Stimulated activated CD4-positive, alpha-beta T cell treated with anti-CD3 and anti-CD28 coated beads, Interleukin-2, amount 100 ng/mL, for 48 hours (primary cell): ENCODE results near the gene ABHD12.

ENCODE experiments used
- DNase-seq, 2 donors: peaks; one replicate each; pipeline ENCODE4 v3.0.0-alpha.2; 2020

The ABHD12 gene

DNA sequence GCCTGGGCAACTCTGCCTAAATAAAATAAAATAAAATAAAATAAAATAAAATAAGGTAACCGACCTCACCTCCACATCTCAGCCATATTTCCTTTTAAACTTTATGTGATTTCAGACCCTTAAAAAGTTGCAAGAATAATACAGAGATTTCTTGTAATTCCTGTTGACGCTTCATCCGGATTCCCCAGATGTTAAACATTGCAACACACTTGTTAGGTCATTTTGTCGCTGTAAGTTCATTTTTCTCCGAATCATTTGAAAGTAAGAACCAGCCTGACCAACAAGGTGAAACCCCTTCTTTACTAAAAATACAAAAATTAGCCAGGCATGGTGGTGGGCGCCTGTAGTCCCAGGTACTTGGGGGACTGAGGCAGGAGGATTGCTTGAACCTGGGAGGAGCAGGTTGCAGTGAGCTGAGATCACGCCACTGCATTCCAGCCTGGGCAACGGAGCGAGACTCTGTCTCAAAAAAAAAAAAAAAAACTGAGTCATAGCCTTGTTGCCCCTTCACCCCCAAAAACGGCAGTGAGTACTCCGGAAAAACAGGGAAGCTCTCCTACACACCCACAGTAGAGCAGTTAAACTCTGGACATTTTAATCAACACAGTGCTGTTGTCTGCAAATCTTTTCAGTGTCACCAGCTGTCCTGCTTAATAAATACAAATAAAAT lies 136.9 kb downstream of the ABHD12 start:
- DNase-seq, result no peak

DNA sequence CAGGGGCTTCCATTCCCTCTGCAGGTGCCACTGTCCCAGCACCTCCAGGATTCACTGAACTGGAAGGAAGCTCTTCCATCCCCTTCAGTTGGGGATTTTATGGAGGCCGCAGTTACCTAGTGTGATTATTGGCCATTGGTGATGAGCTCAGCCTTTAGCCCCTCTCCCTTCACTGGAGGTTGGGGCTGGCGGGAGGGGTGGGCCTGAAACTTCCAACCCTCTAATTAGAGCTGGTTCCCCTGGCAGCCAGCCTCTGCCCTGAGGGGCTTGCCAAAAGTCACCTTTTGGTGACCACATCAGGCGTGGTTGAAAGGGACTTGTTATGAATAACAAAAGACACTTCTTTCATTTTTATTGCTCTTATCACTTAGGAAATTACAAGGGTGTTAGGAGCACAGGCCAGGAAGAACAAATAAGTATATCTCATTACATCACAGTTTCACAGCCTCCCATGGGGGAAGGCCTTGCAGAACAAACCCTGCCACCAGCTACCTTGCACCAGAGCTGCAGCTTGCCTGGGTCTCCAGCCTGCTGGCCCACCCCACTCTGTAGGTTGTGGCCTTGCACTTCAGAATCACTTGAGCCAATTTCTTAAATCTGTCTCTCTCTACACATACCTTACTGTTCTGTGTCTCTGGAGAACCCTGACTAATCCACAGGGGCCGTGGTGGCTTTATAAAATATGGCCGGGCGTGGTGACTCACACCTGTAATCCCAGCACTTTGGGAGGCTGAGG lies 137.8 kb downstream of the ABHD12 start:
- DNase-seq, result no peak

DNA sequence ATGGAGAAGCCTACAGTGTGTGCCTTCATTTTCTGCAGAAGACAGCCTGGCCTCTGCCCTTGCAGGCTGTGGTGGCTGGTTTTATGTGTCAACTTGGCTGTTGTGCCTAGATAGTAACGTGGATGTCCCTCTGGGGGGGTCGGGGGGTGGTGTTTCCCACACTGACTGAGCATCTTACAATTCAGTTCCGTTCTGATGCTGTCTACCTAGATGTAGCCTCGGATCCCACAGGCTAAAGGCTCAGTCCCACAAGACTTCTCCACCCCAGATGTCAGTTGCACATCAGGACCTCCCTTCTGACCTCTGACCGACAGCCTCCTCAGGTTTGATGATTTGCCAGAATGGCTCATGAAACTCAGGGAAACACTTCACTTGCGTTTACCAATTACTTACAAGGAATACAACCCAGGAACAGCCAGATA lies 138.4 kb downstream of the ABHD12 start:
- DNase-seq, result no peak

DNA sequence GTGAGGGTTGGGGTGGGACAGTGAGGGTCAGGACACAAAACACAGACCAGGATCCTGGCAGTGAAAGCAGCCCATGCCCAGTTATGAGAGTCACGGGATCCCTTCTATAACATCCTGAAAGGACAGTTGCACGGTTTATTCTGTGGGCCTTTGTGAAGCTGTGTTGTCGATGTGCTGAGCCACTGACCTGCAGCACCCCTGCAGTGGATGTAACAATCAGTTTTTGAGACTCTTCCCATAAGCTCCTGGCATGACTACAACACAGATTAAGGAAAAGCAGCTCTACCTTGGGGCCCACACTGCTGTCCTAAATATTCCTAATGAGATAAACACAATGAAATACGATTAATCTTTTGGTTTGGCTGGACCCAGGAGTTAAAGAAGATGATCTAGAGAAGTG lies 139.1 kb downstream of the ABHD12 start:
- DNase-seq, result no peak

DNA sequence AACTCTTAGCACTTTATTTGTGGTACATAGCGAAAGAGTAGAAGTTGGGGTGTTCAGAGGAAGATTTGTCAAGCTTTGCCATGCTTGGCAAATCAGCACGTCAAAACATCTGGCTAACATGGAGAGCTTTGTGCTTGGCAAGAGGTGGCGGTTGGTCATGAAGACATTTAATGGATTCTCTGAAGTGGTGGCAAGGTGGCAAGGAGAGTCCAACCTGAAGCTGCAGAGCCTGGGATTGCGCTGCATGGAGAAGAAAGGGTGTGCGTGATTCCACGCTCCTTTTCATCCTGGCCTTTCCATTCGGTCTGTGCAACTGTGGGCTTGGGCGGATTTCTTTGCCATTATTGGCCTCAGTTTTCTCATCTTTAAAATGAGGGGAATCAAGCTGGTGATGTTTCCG lies 139.6 kb downstream of the ABHD12 start:
- DNase-seq, result no peak

DNA sequence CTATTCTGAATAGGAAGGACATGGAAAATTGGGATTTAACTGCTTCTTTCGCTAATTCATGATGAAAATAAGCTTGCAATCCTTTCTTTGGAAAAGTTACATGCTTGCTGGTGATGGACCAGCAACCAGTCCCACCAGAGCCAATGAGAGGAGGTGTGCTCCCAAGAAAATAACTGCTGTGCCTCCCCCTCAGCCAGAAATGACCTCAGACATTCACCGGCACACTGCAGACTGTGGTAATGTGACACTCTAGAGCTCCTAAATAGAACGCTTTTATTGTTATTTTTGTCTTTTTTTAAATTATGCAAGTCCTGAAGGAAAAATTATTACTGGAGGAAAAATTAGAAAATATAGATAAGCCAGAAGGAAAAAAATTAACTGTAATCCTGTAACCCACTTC lies 140.1 kb downstream of the ABHD12 start:
- no peak for DNase-seq
